ENCODE results near the gene SLC26A1.

- TF ChIP-seq EZH2phosphoT487 (IDR thresholded peaks at IDR 0.05; ENCODE audit: insufficient read depth, low read depth) (no peak), EZH2 (IDR thresholded peaks at IDR 0.05; ENCODE audit: insufficient read depth, poor library complexity, severe bottlenecking) (no peak)
These were observed 37.4 kb upstream of the SLC26A1 start for GRCh38 chr4:1030559-1030958.
